ENCODE measurements around the gene C12orf43.

DNA sequence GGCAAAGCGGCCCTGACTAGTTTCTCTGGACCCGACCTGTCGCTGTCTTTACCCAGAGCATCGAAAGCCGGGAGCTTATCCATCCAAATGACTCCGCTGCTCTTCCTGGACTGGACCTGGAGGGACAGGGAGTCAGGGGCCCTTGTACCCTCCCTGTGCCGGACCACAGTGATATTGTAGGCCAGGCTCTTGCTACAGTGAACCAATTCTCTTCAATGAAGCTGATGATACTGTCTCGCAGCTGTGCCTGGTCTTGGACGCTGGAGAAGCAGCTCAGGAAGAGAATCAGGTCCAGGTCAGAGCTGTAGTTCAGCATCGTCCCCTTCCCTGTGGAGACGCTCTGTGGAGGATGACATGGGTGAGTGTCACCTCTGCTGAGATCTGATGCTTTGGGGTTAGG, 37.4 kb upstream of the C12orf43 start:
- TF ChIP-seq, protein P1, sequence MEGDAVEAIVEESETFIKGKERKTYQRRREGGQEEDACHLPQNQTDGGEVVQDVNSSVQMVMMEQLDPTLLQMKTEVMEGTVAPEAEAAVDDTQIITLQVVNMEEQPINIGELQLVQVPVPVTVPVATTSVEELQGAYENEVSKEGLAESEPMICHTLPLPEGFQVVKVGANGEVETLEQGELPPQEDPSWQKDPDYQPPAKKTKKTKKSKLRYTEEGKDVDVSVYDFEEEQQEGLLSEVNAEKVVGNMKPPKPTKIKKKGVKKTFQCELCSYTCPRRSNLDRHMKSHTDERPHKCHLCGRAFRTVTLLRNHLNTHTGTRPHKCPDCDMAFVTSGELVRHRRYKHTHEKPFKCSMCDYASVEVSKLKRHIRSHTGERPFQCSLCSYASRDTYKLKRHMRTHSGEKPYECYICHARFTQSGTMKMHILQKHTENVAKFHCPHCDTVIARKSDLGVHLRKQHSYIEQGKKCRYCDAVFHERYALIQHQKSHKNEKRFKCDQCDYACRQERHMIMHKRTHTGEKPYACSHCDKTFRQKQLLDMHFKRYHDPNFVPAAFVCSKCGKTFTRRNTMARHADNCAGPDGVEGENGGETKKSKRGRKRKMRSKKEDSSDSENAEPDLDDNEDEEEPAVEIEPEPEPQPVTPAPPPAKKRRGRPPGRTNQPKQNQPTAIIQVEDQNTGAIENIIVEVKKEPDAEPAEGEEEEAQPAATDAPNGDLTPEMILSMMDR (IDR thresholded peaks at IDR 0.05): no peak
- no peak for TF ChIP-seq POLR2AphosphoS5 (IDR thresholded peaks at IDR 0.05)
